ENCODE results near the gene ITGB1BP1. TPM values are rescaled to one million over a fixed set of nuclear protein-coding genes. Genes with fewer than 3 reads are reported as not detected.
A peak's percentile ranks its signal among the peaks of the same experiment; 100 is the strongest.

The ITGB1BP1 gene
- total and polyA plus RNA-seq, 2 of the 13 experiments (the other 11 are each of a cell fraction or from before 2014, with no cell fraction given): 106 to 108 TPM

GRCh38 chr2:9388199-9388681 is 35.1 kb downstream of the ITGB1BP1 start (continued):
- TF ChIP-seq ARID4A (CRISPR knock-in tag; IDR thresholded peaks at IDR 0.05; ENCODE audit: borderline replicate concordance) (0 out of 2 replicates have a peak, but pooled peaks have one; percentile 20), ZBTB33 (CRISPR knock-in tag; IDR thresholded peaks at IDR 0.05) (0 out of 2 replicates have a peak, but pooled peaks have one; percentile 7), HNF4G (IDR thresholded peaks at IDR 0.05; ENCODE audit: borderline replicate concordance, low read depth, low read length) (peak; percentile 71; the same call in 1 of the 2 replicates), HNF4G (CRISPR knock-in tag; IDR thresholded peaks at IDR 0.05; ENCODE audit: borderline replicate concordance, low read depth) (no peak), ZNF510 (CRISPR knock-in tag; IDR thresholded peaks at IDR 0.05; ENCODE audit: low read depth) (no peak), HIVEP1 (CRISPR knock-in tag; IDR thresholded peaks at IDR 0.05) (0 out of 2 replicates have a peak, but pooled peaks have one; percentile 9), SRSF4 (IDR thresholded peaks at IDR 0.05; ENCODE audit: low read depth, low read length, poor library complexity, severe bottlenecking) (no peak), ZNF740 (CRISPR knock-in tag; IDR thresholded peaks at IDR 0.05) (0 out of 2 replicates have a peak, but pooled peaks have one; percentile 53), ZFP91 (CRISPR knock-in tag; IDR thresholded peaks at IDR 0.05; ENCODE audit: borderline replicate concordance) (no peak), CEBPG (CRISPR knock-in tag; IDR thresholded peaks at IDR 0.05) (no peak), NCOR1 (IDR thresholded peaks at IDR 0.05; ENCODE audit: borderline replicate concordance, low read length) (no peak), ZNF33B (CRISPR knock-in tag; IDR thresholded peaks at IDR 0.05) (no peak), ZNF576 (CRISPR knock-in tag; IDR thresholded peaks at IDR 0.05) (no peak), ZBTB7B (CRISPR knock-in tag; IDR thresholded peaks at IDR 0.05) (0 out of 2 replicates have a peak, but pooled peaks have one; percentile 37), ZNF878 (CRISPR knock-in tag; IDR thresholded peaks at IDR 0.05) (no peak), PRDM10 (CRISPR knock-in tag; IDR thresholded peaks at IDR 0.05; ENCODE audit: low read depth) (no peak)

Data from HepG2 (cell line).